NCI-H1092 (cell line): Measurements from ENCODE around the gene BLACAT1.
"Not testable (repeated sequence)": the region's sequence is repeated elsewhere in the genome, so short reads cannot be mapped to it uniquely, and the experiment has no call there.

Experiments used
- DNase-seq: peaks from one replicate; lab custom pipeline; 2025; lab: John Stamatoyannopoulos, UW

The BLACAT1 gene

DNA sequence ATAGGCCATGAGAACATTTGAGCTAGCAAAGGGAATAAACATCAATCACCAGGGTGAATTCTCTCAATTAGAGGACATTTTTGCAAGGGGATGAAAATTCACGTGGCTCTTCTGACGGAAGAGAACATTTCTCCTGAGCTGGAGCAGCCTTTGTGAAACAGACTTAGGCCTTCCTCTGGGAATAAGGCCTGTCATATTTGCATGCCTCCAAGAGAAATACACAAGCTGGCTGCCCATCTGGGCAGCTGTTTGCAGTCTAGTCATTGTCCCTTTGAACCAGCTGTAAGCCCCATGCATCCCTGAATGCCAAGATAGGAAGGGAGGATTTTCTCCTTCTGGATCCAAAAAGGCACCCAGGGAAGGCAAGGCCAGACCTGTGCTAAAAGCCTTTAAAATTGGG lies 39.5 kb downstream of the BLACAT1 start:
- DNase-seq = no peak

DNA sequence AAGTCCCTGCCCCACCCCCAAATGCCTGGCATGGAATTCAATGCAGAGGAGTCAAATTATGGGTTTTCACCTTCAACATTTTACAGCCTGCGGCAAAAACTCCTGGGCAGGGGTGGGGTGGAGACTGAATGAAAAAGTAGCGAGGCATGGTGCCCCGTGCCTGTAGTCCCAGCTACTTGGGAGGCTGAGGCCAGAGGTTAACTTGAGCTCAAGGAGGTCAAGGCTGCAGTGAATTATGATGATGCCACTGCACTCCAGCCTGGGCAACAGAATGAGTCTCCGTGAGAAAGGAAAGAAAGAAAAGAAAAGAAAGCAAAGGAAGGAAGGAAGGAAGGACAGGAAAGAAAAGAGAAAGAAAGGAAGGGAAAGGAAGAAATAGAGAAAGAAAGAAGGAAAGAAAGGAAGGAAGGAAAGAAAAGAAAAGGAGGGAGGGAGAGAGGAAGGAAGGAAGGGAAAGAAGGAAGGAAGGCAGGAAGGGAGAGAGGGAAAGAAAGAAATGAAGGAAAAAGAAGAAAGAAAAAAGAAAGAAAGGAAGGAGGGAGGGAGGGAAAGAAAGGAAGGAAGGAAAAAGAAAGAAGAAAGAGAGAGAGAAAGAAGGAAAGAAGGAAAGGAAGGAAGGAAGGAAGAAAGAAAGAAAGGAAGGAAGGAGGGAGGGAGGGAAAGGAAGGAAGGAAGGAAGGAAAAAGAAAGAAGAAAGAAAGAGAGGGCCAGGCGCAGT lies 45.1 kb downstream of the BLACAT1 start:
- DNase-seq = no peak

DNA sequence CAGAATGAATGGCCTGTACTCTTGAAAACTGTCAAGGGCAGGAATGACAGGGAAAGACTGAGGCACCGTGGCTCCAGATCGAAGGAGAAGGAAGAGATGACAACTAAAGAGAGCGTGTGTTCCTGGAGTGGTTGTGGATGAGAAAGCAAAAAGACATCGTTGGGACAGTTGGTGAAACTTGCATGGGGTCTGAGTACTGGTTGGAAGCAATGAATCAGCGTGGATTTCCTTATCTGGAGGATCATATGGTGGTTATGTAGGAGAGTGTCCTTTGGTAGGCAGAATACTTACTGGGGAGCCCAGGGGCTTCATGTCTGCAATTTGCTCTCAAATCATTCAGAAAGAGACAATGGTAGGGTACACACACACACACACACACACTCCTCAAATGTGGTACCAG lies 47.9 kb downstream of the BLACAT1 start:
- DNase-seq = no peak

DNA sequence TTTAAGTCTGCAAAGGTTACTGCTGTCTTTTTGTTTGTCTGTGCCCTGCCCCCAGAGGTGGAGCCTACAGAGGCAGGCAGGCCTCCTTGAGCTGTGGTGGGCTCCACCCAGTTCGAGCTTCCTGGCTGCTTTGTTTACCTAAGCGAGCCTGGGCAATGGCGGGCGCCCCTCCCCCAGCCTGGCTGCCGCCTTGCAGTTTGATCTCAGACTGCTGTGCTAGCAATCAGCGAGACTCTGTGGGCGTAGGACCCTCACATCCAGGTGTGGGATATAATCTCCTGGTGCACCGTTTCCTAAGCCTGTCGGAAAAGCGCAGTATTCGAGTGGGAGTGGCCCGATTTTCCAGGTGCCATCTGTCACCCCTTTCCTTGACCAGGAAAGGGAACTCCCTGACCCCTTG lies 49.6 kb downstream of the BLACAT1 start:
- DNase-seq = not testable (repeated sequence)
